GM12864 (cell line): ENCODE data around the gene PRKAR1B.

Source experiments
- DNase-seq: peaks from one replicate; pipeline ENCODE4 v3.0.0-alpha.2; 2011; ENCODE audit warnings: low read depth
- H3K4me3 ChIP-seq: 2 replicates; pipeline ENCODE4 v1.5.1; 2011; ENCODE audit warnings: mild to moderate bottlenecking, low read depth, low read length, control low read depth
- CTCF ChIP-seq: IDR thresholded peaks from 2 replicates; pipeline ENCODE4 v1.5.1; 2011; ENCODE audit warnings: low read depth, mild to moderate bottlenecking, moderate library complexity, low read length, control low read depth, inconsistent platforms; ENCODE audit errors: missing control alignments

The PRKAR1B gene

DNA sequence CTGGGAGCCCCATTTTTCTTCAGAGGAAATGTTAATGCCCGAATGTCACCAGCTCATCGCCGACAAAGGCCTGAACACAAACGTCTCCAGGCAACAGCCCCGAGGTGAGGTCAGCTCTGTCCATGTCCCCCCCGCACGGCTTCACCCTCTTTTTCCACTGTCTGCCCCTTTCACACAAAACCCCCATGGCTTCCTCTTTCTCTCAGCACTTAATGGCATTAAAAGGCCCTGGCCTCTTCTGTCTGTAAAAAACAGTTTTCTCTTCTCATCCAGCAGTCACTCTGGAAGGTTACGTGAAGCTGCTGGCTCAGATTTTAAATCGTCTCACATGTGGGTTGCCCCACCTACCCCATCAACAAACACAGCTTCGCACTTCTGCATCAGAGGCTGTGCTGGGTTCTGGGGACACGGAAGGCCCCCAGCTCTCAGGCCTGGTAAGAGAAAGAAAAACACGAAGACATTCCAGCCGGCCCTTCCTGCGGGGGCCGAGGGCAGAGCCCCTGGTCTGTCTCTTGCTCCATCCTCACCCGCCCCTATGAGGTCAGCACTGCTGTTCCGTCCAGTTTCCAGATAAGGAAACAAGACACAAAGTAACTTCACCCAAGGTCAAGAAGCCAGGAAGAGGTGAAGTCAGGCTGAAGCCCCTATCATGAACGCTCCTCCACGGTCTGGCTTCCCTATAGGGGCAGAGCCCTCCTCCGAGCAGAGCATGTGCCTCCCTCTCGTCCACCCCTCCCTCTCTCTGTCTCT lies 116.4 kb downstream of the PRKAR1B start:
- DNase-seq, result no peak

GRCh38 chr7:610141-610530 lies 116.9 kb downstream of the PRKAR1B start:
- TF ChIP-seq CTCF, result no peak
- H3K4me3 ChIP-seq, result no peak overlapping the region
- no peak for DNase-seq

More for the DNA sequence above, 116.4 kb downstream of the PRKAR1B start:
- no peak overlapping the region for H3K4me3 ChIP-seq
- TF ChIP-seq CTCF, result no peak

GRCh38 chr7:609365-609764 lies 117.7 kb downstream of the PRKAR1B start:
- no peak for DNase-seq
- no peak overlapping the region for H3K4me3 ChIP-seq
- TF ChIP-seq CTCF, result no peak

GRCh38 chr7:608954-609353 lies 118.1 kb downstream of the PRKAR1B start:
- DNase-seq, result no peak
- no peak overlapping the region for H3K4me3 ChIP-seq
- TF ChIP-seq CTCF, result no peak

GRCh38 chr7:608361-608760 lies 118.7 kb downstream of the PRKAR1B start:
- no peak for DNase-seq
- TF ChIP-seq CTCF, result no peak
- no peak overlapping the region for H3K4me3 ChIP-seq

DNA sequence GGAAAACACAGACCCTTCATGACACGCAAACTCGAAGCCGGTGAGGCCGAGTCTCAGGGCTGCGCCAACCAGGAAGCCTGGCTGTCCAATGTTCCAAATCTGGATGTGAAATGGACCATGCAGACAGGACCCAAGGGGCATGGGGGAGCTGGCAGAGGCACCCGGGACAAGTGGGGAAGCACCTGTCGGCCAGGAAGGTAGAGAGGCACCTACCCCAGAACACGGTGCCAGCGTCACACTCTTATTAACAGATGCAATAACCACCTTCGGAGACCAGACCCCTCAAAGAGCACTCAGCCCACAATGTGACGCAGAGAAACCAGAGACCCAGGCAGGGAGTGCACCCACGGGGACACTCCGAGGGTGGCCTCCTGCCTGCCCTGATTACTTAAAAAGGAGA lies 119.1 kb downstream of the PRKAR1B start:
- no peak for DNase-seq
- no peak for TF ChIP-seq CTCF

More for the DNA sequence above, 119.1 kb downstream of the PRKAR1B start:
- no peak overlapping the region for H3K4me3 ChIP-seq
